Measurements from ENCODE around the gene AQP1.

The AQP1 gene

GRCh38 chr7:30917216-30917893 is 5.7 kb downstream of the AQP1 start:
- H3K27ac ChIP-seq, result no peak overlapping the region
- DNase-seq (ENCODE audit: low read depth, low spot score), result no peak

- DNase-seq (ENCODE audit: low read depth, low spot score), result no peak
- H3K27ac ChIP-seq, result no peak overlapping the region
Observed at GRCh38 chr7:30918676-30919075, 7.0 kb downstream of the AQP1 start.

GRCh38 chr7:30920021-30920583 is 8.4 kb downstream of the AQP1 start:
- no peak overlapping the region for H3K27ac ChIP-seq
- DNase-seq (ENCODE audit: low read depth, low spot score), result no peak

- no peak overlapping the region for H3K27ac ChIP-seq
- no peak for DNase-seq (ENCODE audit: low read depth, low spot score)
Observed at GRCh38 chr7:30920584-30921539, 9.2 kb downstream of the AQP1 start.

GRCh38 chr7:30921540-30922401 is 10.1 kb downstream of the AQP1 start:
- no peak overlapping the region for H3K27ac ChIP-seq
- DNase-seq (ENCODE audit: low read depth, low spot score), result no peak

GRCh38 chr7:30922596-30922995 is 10.9 kb downstream of the AQP1 start:
- no peak for DNase-seq (ENCODE audit: low read depth, low spot score)
- no peak overlapping the region for H3K27ac ChIP-seq

GRCh38 chr7:30923009-30923773 is 11.5 kb downstream of the AQP1 start:
- no peak overlapping the region for H3K27ac ChIP-seq
- DNase-seq (ENCODE audit: low read depth, low spot score), result no peak

- no peak for DNase-seq (ENCODE audit: low read depth, low spot score)
- no peak overlapping the region for H3K27ac ChIP-seq
Observed at GRCh38 chr7:30923774-30924413, 12.2 kb downstream of the AQP1 start.

- DNase-seq (ENCODE audit: low read depth, low spot score), result no peak
- no peak overlapping the region for H3K27ac ChIP-seq
Observed at GRCh38 chr7:30924624-30925023, 13.0 kb downstream of the AQP1 start.

- no peak for DNase-seq (ENCODE audit: low read depth, low spot score)
- no peak overlapping the region for H3K27ac ChIP-seq
Observed at GRCh38 chr7:30925117-30925516, 13.5 kb downstream of the AQP1 start.

GRCh38 chr7:30925913-30926312 is 14.3 kb downstream of the AQP1 start:
- H3K27ac ChIP-seq, result no peak overlapping the region
- DNase-seq (ENCODE audit: low read depth, low spot score), result no peak

GRCh38 chr7:30926313-30926712 is 14.7 kb downstream of the AQP1 start:
- H3K27ac ChIP-seq, result no peak overlapping the region
- DNase-seq (ENCODE audit: low read depth, low spot score), result no peak

- no peak for DNase-seq (ENCODE audit: low read depth, low spot score)
- H3K27ac ChIP-seq, result no peak overlapping the region
Observed at GRCh38 chr7:30927040-30927439, 15.4 kb downstream of the AQP1 start.

GRCh38 chr7:30927559-30927958 is 15.9 kb downstream of the AQP1 start:
- DNase-seq (ENCODE audit: low read depth, low spot score), result no peak

GRCh38 chr7:30928254-30928872 is 16.7 kb downstream of the AQP1 start:
- no peak for DNase-seq (ENCODE audit: low read depth, low spot score)
- H3K27ac ChIP-seq, result no peak overlapping the region

More at GRCh38 chr7:30927559-30927958, 15.9 kb downstream of the AQP1 start:
- H3K27ac ChIP-seq, result no peak overlapping the region

- no peak for DNase-seq (ENCODE audit: low read depth, low spot score)
- H3K27ac ChIP-seq, result no peak overlapping the region
Observed at GRCh38 chr7:30929686-30930085, 18.0 kb downstream of the AQP1 start.

- no peak for DNase-seq (ENCODE audit: low read depth, low spot score)
- H3K27ac ChIP-seq, result no peak overlapping the region
Observed at GRCh38 chr7:30930621-30931020, 19.0 kb downstream of the AQP1 start.

- no peak for DNase-seq (ENCODE audit: low read depth, low spot score)
- H3K27ac ChIP-seq, result no peak overlapping the region
Observed at GRCh38 chr7:30931161-30931928, 19.7 kb downstream of the AQP1 start.
